Suprapubic skin (tissue), 4 donors: ENCODE data around the gene CNOT4. TPM values are rescaled to one million over a fixed set of nuclear protein-coding genes. Genes with fewer than 3 reads are reported as not detected.

ENCODE experiments used
- DNase-seq, 2 donors: peaks; one replicate each; pipeline ENCODE4 v3.0.0-alpha.2; 2019; ENCODE audit warnings: low spot score in 2 of 2
- H3K27ac ChIP-seq: fragments of 200-600 bp; sonication (generic); one replicate; pipeline ENCODE4 v1.5.1; 2019
- H3K27me3 ChIP-seq: fragments of 200-600 bp; sonication (generic); one replicate; pipeline ENCODE4 v1.5.1; 2019
- H3K36me3 ChIP-seq: fragments of 200-600 bp; sonication (generic); one replicate; pipeline ENCODE4 v1.5.1; 2019
- H3K4me1 ChIP-seq: fragments of 200-600 bp; sonication (generic); one replicate; pipeline ENCODE4 v1.5.1; 2019
- H3K4me3 ChIP-seq: fragments of 200-600 bp; sonication (generic); one replicate; pipeline ENCODE4 v1.5.1; 2019; ENCODE audit warnings: mild to moderate bottlenecking
- H3K9me3 ChIP-seq: fragments of 200-600 bp; sonication (generic); one replicate; pipeline ENCODE4 v1.5.1; 2019
- EP300 ChIP-seq: sonication (generic); formaldehyde crosslinking; IDR thresholded peaks from one replicate; pipeline ENCODE4 v1.6.1; 2017; ENCODE audit warnings: antibody characterized with exemption
- POLR2A ChIP-seq, 2 donors: fragments of 450-650 bp; IDR thresholded peaks; one replicate each; pipeline ENCODE4 v1.6.1; 2017; ENCODE audit warnings: antibody characterized with exemption in 2 of 2, mild to moderate bottlenecking in 2 of 2, moderate library complexity in 2 of 2
- POLR2AphosphoS5 ChIP-seq, 3 donors: sonication (generic); formaldehyde crosslinking; IDR thresholded peaks; one replicate each; pipeline ENCODE4 v1.6.1; 2017; ENCODE audit warnings: antibody characterized with exemption in 3 of 3
- WGBS: methylation state at CpG from one replicate; pipeline ENCODE4 v1.1.5; 2018; 5-methylcytosine and 5-hydroxymethylcytosine counted together
- total RNA-seq, 4 donors: library from RNA; depleted of rRNA; stranded (reverse); fragments of >200 nt; gene quantifications; one replicate each; pipeline ENCODE4 v1.1.0, GENCODE V29; 2016
- TF ChIP-seq, protein P1 (sequence below), 2 donors: fragments of 200-600 bp in 1 of 2; fragments of 450-650 bp in 1 of 2; sonication (generic) in 1 of 2; IDR thresholded peaks; one replicate each; pipeline ENCODE4 v1.5.1; 2016 to 2019; ENCODE audit warnings: antibody characterized with exemption in 2 of 2, mild to moderate bottlenecking in 1 of 2, moderate library complexity in 1 of 2

CNOT4 gene
- total RNA-seq, 4 donors from 2014 or later = 17.2 to 32.3 (median 22.6) TPM

DNA sequence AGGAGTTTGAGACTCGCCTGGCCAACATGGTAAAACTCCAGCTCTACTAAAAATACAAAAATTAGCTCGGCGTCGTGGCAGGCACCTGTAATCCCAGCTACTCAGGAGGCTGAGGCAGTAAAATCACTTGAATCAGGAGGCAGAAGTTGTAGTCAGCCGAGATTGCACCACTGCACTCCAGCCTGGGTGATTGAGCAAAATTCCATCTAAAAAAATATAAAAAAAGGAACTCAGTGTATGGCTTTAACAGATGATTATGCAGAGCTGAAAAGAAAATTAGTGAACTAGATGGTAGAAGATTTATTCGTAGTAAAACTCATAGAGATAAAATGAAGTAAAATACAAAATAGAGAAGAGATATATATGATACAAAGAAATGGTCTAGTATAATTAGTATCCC lies 12.6 kb upstream of the CNOT4 start:
- Histone ChIP-seq H3K27me3 (no peaks in the 10 kb centered on the region), H3K4me1 (no peaks in the 10 kb centered on the region), H3K27ac (no peak overlapping the region), H3K9me3 (no peaks in the 10 kb centered on the region), H3K36me3 (no peaks in the 10 kb centered on the region), H3K4me3 (no peak overlapping the region)
- TF ChIP-seq EP300 = no peak
- TF ChIP-seq, protein P1, sequence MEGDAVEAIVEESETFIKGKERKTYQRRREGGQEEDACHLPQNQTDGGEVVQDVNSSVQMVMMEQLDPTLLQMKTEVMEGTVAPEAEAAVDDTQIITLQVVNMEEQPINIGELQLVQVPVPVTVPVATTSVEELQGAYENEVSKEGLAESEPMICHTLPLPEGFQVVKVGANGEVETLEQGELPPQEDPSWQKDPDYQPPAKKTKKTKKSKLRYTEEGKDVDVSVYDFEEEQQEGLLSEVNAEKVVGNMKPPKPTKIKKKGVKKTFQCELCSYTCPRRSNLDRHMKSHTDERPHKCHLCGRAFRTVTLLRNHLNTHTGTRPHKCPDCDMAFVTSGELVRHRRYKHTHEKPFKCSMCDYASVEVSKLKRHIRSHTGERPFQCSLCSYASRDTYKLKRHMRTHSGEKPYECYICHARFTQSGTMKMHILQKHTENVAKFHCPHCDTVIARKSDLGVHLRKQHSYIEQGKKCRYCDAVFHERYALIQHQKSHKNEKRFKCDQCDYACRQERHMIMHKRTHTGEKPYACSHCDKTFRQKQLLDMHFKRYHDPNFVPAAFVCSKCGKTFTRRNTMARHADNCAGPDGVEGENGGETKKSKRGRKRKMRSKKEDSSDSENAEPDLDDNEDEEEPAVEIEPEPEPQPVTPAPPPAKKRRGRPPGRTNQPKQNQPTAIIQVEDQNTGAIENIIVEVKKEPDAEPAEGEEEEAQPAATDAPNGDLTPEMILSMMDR (IDR thresholded peaks at IDR 0.05) = no peak
- no peak for TF ChIP-seq POLR2A (IDR thresholded peaks at IDR 0.05)
- TF ChIP-seq POLR2AphosphoS5 (IDR thresholded peaks at IDR 0.05) = no peak
- no peak for DNase-seq
- WGBS = 95% methylated on average over 6 of the region's 6 CpGs

DNA sequence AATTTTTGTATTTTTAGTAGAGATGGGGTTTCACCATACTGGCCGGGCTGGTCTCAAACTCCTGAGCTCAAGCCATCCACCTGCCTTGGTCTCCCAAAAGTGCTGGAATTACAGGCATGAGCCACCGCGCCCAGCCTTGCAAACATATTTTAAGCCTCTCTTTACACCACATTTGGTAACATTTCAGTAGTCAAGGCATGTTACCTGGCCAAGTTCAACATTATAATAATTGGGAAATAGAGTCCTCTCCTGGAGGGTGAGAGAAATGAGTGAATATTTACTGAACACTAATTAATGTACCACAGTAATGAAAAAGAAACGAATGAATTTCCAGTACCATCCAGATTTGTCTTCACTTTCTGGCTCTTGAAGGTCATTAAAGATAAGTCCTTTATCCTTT lies 10.0 kb upstream of the CNOT4 start:
- no peak for DNase-seq
- Histone ChIP-seq H3K27me3 (no peaks in the 10 kb centered on the region), H3K36me3 (no peaks in the 10 kb centered on the region), H3K4me3 (no peak overlapping the region), H3K9me3 (no peaks in the 10 kb centered on the region), H3K27ac (no peak overlapping the region), H3K4me1 (no peaks in the 10 kb centered on the region)
- TF ChIP-seq, protein P1 (IDR thresholded peaks at IDR 0.05) = no peak
- 85% methylated on average over 4 of the region's 4 CpGs for WGBS

DNA sequence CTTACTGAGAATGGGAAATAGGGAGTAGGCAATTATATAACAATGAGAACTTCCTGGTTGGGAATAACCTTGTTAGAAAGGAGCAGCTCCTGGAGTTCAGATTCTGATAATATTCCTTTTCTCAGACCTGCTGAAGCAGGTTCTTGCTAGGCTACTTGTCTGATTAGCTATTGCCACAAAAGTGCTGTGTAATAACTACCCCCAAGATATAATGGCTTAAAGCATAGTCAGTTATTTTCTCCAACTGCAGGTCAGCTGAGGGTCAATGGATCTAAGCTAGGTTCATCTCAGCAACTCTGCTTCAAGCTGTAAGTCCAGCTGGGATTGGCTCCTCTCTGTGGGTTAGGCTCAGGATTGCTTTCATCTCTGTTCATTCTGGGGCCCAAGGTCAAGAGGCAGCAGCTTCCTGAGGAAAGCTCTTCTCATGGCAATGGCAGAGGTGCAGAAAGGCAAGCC lies 9.4 kb upstream of the CNOT4 start:
- TF ChIP-seq EP300 (no peak), POLR2A (IDR thresholded peaks at IDR 0.05) (no peak), POLR2AphosphoS5 (IDR thresholded peaks at IDR 0.05) (no peak)
- TF ChIP-seq, protein P1 (IDR thresholded peaks at IDR 0.05) = no peak
- H3K4me3 ChIP-seq = no peak overlapping the region
- H3K36me3 ChIP-seq = no peaks in the 10 kb centered on the region
- no peaks in the 10 kb centered on the region for H3K27me3 ChIP-seq
- no peaks in the 10 kb centered on the region for H3K4me1 ChIP-seq
- DNase-seq = no peak
- no peaks in the 10 kb centered on the region for H3K9me3 ChIP-seq
- H3K27ac ChIP-seq = no peak overlapping the region

DNA sequence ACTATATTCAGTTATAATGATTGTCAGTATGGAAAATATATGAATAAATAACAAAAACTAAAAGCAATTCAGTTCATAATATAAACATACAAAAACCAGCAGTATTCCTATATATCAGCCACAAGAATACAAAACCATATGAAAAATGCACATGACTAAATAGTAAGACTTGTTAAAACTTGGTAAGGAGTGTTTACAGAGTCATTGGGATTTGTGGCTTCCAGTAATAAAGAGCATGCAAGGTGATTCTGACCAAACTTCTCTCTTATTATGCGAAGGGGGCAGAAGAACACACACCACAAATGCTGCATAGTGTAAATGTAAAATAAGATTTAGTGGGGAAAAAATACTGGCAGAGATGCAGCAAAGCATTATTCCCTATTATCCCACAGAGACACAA lies 8.8 kb upstream of the CNOT4 start:
- TF ChIP-seq POLR2A (IDR thresholded peaks at IDR 0.05) (no peak), EP300 (no peak), POLR2AphosphoS5 (IDR thresholded peaks at IDR 0.05) (no peak)
- TF ChIP-seq, protein P1 (IDR thresholded peaks at IDR 0.05) = no peak
- no peaks in the 10 kb centered on the region for H3K36me3 ChIP-seq
- DNase-seq = no peak
- no peak overlapping the region for H3K27ac ChIP-seq
- no peaks in the 10 kb centered on the region for H3K4me1 ChIP-seq
- no peak overlapping the region for H3K4me3 ChIP-seq
- H3K9me3 ChIP-seq = no peaks in the 10 kb centered on the region
- WGBS = 87% methylated on average over 1 of the region's 1 CpG
- H3K27me3 ChIP-seq = no peaks in the 10 kb centered on the region

DNA sequence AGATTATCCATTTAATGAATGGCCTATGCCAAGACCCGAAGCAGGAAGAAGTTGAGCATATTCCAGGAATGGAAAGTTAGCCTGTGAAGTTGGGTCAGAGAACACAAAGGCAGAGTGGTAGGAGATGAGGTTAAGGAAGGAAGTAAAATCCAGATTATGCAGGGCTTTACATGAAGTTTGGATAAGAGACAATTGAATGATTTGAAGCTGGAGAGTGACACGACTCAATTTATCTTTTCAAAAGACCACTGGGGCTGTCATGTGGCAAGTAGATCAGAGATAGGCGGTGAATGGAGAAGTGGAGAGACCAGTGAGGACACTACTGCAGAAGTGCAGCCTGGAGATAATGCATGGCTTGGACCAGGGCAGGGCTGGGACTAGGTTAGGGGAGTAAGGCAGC lies 7.2 kb upstream of the CNOT4 start:
- Histone ChIP-seq H3K27ac (no peak overlapping the region), H3K27me3 (no peaks in the 10 kb centered on the region), H3K4me3 (no peak overlapping the region), H3K9me3 (no peaks in the 10 kb centered on the region), H3K36me3 (no peaks in the 10 kb centered on the region), H3K4me1 (no peaks in the 10 kb centered on the region)
- DNase-seq = no peak
- TF ChIP-seq POLR2A (IDR thresholded peaks at IDR 0.05) (no peak), EP300 (no peak), POLR2AphosphoS5 (IDR thresholded peaks at IDR 0.05) (no peak)
- TF ChIP-seq, protein P1 (IDR thresholded peaks at IDR 0.05) = no peak
- WGBS = 87% methylated on average over 3 of the region's 3 CpGs
